OCI-LY7 (cell line): ENCODE results near the gene LY6G6F. TPM values are rescaled to one million over a fixed set of nuclear protein-coding genes. Genes with fewer than 3 reads are reported as not detected.

Experiments used
- BruUV-seq: library from RNA; stranded (reverse); fragments of 400-500 nt; replicated peaks from 2 replicates; lab custom pipeline; 2021; lab: Mats Ljungman, UMichigan
- CTCF ChIA-PET: fragments of 300-600 bp; sonication (Branson Sonifier 250); formaldehyde crosslinking; loops from one replicate; lab custom pipeline; 2022; ENCODE audit warnings: antibody characterized with exemption; ENCODE audit not compliant: unreplicated experiment; lab: Charles Lee
- POLR2A ChIA-PET: fragments of 300-600 bp; sonication (Branson Sonifier 250); formaldehyde crosslinking; loops from one replicate; lab custom pipeline; 2022; ENCODE audit warnings: antibody characterized with exemption; lab: Charles Lee
- DNase-seq: peaks from one replicate; pipeline ENCODE4 v3.0.0-alpha.2; 2015; ENCODE audit warnings: low spot score
- H2AFZ ChIP-seq: fragments of 200-600 bp; sonication (generic), shearing (Covaris generic); 2 replicates; pipeline ENCODE4 v1.6.1; 2014; ENCODE audit warnings: mild to moderate bottlenecking, antibody characterized with exemption, low read length, moderate library complexity
- H3K27ac ChIP-seq: fragments of 200-600 bp; sonication (generic); 2 replicates; pipeline ENCODE4 v1.5.1; 2014; ENCODE audit warnings: mixed run types, low read depth, mild to moderate bottlenecking, moderate library complexity, low read length, inconsistent platforms; ENCODE audit not compliant: poor library complexity, severe bottlenecking
- H3K36me3 ChIP-seq: fragments of 200-600 bp; sonication (generic); 2 replicates; pipeline ENCODE4 v1.6.1; 2014; ENCODE audit warnings: mild to moderate bottlenecking, antibody characterized with exemption, low read length, moderate library complexity, mixed read lengths; ENCODE audit not compliant: insufficient read depth
- H3K4me1 ChIP-seq: fragments of 200-600 bp; sonication (generic); 2 replicates; pipeline ENCODE4 v1.5.1; 2014; ENCODE audit warnings: mild to moderate bottlenecking, low read length; ENCODE audit not compliant: insufficient read depth, poor library complexity, severe bottlenecking
- H3K4me2 ChIP-seq: fragments of 200-600 bp; sonication (generic); 2 replicates; pipeline ENCODE4 v1.6.1; 2014; ENCODE audit warnings: mild to moderate bottlenecking, low read length
- H3K4me3 ChIP-seq: fragments of 200-600 bp; sonication (generic); 2 replicates; pipeline ENCODE4 v1.5.1; 2014; ENCODE audit warnings: mild to moderate bottlenecking, low read depth, low read length; ENCODE audit not compliant: poor library complexity, severe bottlenecking
- H3K79me2 ChIP-seq: fragments of 200-600 bp; sonication (generic); 2 replicates; pipeline ENCODE4 v1.6.1; 2016; ENCODE audit warnings: low read depth, mild to moderate bottlenecking, low read length, moderate library complexity, mixed read lengths; ENCODE audit not compliant: insufficient read depth
- H3K9me2 ChIP-seq: fragments of 200-600 bp; sonication (generic); 2 replicates; pipeline ENCODE4 v1.6.1; 2016; ENCODE audit warnings: mild to moderate bottlenecking, low read length, mixed read lengths; ENCODE audit not compliant: insufficient read depth
- H3K9me3 ChIP-seq: fragments of 200-600 bp; sonication (generic); 2 replicates; pipeline ENCODE4 v1.6.1; 2014; ENCODE audit warnings: mild to moderate bottlenecking, mixed run types, low read length, mixed read lengths
- H4K20me1 ChIP-seq: fragments of 200-600 bp; sonication (generic); 2 replicates; pipeline ENCODE4 v1.6.1; 2014; ENCODE audit warnings: mild to moderate bottlenecking, antibody characterized with exemption, low read length, moderate library complexity, mixed read lengths; ENCODE audit not compliant: insufficient read depth
- EZH2phosphoT487 ChIP-seq: fragments of 200-600 bp; sonication (generic); IDR thresholded peaks from 2 replicates; pipeline ENCODE4 v1.6.1; 2018; ENCODE audit warnings: low read depth, borderline replicate concordance, mild to moderate bottlenecking, mixed run types, antibody characterized with exemption, low read length, moderate library complexity, mixed read lengths
- intact Hi-C: fragments of 100-400 bp; cut with micrococcal nuclease; formaldehyde crosslinking; loops from one replicate; pipeline ENCODE4 v1.10.0; 2022; ENCODE audit not compliant: unreplicated experiment
- total RNA-seq, 2 experiments: library from RNA; depleted of rRNA in 1 of 2; stranded (reverse); fragments of >200 nt in 1 of 2; shearing (Covaris generic) in 1 of 2; gene quantifications; 2 replicates each; pipeline ENCODE4 v1.2.3, GENCODE V29; 2014 to 2022
- TF ChIP-seq, protein P1 (sequence below): fragments of 200-600 bp; sonication (generic); conservative IDR thresholded peaks from 2 replicates; pipeline ENCODE4 v1.5.1; 2014; ENCODE audit warnings: mild to moderate bottlenecking, antibody characterized with exemption, low read length, moderate library complexity, mixed read lengths

The LY6G6F gene
- total RNA-seq, 2 experiments from 2014 or later = not detected

DNA sequence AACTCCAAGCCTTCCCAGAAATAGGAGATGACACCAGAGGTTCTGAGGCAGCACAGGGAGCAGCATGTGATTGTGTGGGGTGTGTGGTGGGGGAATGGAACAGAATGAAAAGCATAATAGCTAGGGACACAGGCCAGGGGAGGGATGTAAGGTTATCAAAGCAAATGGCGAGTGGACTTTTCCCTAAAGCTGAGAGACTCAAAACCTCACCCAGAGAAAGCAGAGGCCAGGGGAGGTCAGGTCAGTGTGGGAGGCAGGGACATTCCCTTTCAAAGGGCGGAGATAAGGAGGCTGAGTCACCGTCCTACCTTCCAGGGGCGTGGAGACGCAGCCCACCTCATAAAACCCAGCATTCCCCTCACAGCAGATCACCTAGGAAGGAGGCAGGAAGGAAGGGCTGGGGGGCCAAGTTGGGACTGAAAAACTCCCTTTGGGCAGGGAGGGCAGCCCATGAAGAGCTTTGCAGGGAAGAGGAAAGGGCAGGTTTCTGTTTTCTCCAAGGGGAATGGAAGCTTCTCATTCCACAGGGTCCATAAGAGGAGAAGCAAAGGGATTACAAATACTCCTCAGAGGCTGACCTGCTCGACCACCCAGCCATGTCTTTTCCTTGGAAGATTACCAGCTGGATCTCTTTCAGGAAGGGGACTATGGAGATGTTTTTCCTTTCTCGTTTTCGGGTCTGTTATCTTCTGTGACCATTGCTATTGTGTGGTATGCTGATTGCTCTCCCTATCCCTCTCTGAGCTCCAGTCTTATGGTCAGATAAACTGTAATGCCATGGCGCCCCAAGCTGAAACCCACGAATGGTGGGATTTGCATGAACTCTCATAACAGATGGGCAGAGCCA is 16.2 kb upstream of the LY6G6F start:
- no peak for DNase-seq
- Histone ChIP-seq H3K79me2 (no peaks in the 10 kb centered on the region), H3K9me2 (no peaks in the 10 kb centered on the region), H4K20me1 (no peaks in the 10 kb centered on the region), H3K4me1 (peaks cover 12% of the 10 kb centered on the region), H3K36me3 (peaks cover 80% of the 10 kb centered on the region), H3K4me3 (no peak overlapping the region), H3K27ac (no peak overlapping the region), H3K4me2 (no peak overlapping the region), H2AFZ (no peak overlapping the region), H3K9me3 (no peaks in the 10 kb centered on the region)
- ChIA-PET CTCF (interaction anchor here (0.5 to 0.6 kb wide), 3 partner anchors 20 to 51 kb away, joined by 3 read pairs; no protein-coding TSS in a partner anchor), POLR2A (interaction anchor here (0.9 to 1.4 kb wide), 3 partner anchors 23 to 50 kb away, joined by 3 to 4 read pairs (median 3); no protein-coding TSS in a partner anchor)
- no peak for TF ChIP-seq EZH2phosphoT487
- TF ChIP-seq, protein P1, sequence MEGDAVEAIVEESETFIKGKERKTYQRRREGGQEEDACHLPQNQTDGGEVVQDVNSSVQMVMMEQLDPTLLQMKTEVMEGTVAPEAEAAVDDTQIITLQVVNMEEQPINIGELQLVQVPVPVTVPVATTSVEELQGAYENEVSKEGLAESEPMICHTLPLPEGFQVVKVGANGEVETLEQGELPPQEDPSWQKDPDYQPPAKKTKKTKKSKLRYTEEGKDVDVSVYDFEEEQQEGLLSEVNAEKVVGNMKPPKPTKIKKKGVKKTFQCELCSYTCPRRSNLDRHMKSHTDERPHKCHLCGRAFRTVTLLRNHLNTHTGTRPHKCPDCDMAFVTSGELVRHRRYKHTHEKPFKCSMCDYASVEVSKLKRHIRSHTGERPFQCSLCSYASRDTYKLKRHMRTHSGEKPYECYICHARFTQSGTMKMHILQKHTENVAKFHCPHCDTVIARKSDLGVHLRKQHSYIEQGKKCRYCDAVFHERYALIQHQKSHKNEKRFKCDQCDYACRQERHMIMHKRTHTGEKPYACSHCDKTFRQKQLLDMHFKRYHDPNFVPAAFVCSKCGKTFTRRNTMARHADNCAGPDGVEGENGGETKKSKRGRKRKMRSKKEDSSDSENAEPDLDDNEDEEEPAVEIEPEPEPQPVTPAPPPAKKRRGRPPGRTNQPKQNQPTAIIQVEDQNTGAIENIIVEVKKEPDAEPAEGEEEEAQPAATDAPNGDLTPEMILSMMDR = no peak
- no TSS peak for BruUV-seq
- intact Hi-C loops = no loop called here

- TF ChIP-seq EZH2phosphoT487 = no peak
- TF ChIP-seq, protein P1 = no peak
- Histone ChIP-seq H3K4me2 (no peak overlapping the region), H3K27ac (no peak overlapping the region), H4K20me1 (no peaks in the 10 kb centered on the region), H3K4me1 (peaks cover 12% of the 10 kb centered on the region), H3K9me3 (no peaks in the 10 kb centered on the region), H3K4me3 (no peak overlapping the region), H3K79me2 (no peaks in the 10 kb centered on the region), H3K36me3 (peaks cover 81% of the 10 kb centered on the region), H3K9me2 (no peaks in the 10 kb centered on the region), H2AFZ (no peak overlapping the region)
- ChIA-PET POLR2A (interaction anchor here (0.9 kb wide), 2 partner anchors 23 kb away, joined by 3 read pairs; no protein-coding TSS in a partner anchor), CTCF (interaction anchor here (0.6 kb wide), 1 partner anchor 50 kb away, joined by 3 read pairs; no protein-coding TSS in a partner anchor)
- DNase-seq = no peak
- BruUV-seq = no TSS peak
- intact Hi-C loops = no loop called here
Observed at GRCh38 chr6:31691078-31691463, 15.6 kb upstream of the LY6G6F start.

- no TSS peak for BruUV-seq
- intact Hi-C loops = no loop called here
- Histone ChIP-seq H3K27ac (no peak overlapping the region), H2AFZ (no peak overlapping the region), H4K20me1 (no peaks in the 10 kb centered on the region), H3K9me3 (no peaks in the 10 kb centered on the region), H3K9me2 (no peaks in the 10 kb centered on the region), H3K79me2 (no peaks in the 10 kb centered on the region), H3K4me2 (no peak overlapping the region), H3K4me1 (peaks cover 12% of the 10 kb centered on the region), H3K4me3 (no peak overlapping the region), H3K36me3 (peaks cover 81% of the 10 kb centered on the region)
- ChIA-PET POLR2A (no interaction called here), CTCF (no interaction called here)
- no peak for TF ChIP-seq EZH2phosphoT487
- TF ChIP-seq, protein P1 = no peak
- DNase-seq = no peak
Observed at GRCh38 chr6:31691564-31692108, 15.0 kb upstream of the LY6G6F start.
